GM20431 (cell line): ENCODE measurements around the gene SIAE.

Experiments used
- in situ Hi-C: fragments of 300-500 bp; cut with MseI, MboI; formaldehyde crosslinking; loops from one replicate; pipeline ENCODE4 v1.15.0; 2020; ENCODE audit warnings: low sequenced_read_pairs; ENCODE audit not compliant: unreplicated experiment

Gene SIAE

DNA sequence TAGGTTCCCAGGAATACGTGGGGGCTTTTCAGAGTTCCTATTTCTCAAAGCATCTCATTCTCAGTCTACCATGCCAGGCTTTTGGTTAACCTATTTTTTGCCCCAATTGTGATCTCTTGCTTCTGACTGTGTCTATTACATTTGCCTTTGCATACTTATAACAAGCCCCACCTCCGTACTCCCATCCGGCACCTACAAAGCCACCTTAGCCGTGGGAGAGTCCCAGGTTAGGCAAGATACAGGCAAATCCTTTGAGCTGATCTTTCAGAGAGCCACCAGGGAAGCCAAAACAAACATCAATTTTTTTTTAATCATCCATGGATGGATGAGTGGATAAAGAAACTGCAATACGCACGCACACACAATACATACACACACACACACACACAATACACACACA is 80.9 kb downstream of the SIAE start:
- in situ Hi-C loops, result loop anchor here (25.0 kb wide), 1 partner anchor 505 kb away; no protein-coding TSS in a partner anchor

DNA sequence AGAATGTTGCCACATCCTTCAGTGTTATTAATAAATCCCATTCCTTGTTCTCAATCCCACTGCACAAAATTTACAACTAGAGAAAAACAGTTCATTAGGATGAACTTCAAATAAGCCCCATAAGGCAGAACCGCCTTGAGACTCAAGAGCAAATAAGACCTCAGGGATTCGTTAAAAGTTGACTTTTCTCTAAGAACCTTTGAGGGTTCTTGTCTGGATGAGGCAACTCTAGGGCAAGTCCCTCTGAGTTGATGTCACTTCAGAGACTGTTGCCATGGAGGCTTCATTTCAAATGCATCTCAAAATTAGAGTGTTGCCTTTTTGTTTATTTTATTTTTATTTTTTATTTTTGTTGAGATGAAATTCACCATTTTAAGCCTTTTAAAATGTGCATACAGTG is 82.1 kb downstream of the SIAE start:
- in situ Hi-C loops, result loop anchor here (25.0 kb wide), 1 partner anchor 504 kb away; no protein-coding TSS in a partner anchor

DNA sequence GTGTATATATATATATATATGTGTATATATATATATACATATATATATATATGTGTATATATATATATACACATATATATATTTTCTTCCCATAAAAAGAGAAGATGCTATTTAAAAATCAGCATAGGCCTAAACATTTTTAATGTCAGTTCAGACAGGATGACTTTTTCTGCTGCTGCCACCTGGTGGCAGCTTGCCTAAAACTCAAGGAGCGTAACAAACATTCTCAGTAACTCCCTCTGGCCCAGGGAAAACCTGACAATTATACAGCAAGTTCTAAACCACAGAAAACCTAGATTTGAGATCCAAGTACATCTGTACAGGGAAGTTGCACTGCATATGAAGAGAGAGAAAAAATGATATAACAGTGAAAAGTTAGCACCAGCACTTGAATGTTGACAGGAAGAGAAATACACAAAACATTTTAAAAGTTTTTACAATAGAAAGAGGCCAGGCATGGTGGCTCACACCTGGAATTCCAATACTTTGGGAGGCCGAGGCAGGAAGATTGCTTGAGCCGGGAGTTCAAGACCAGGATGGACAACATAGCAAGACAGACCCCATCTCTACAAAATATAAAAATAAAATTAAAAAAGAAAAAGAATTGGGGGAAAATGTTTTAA is 87.2 kb downstream of the SIAE start:
- in situ Hi-C loops, result loop anchor here (10.0 to 25.0 kb wide), 2 partner anchors 172 to 499 kb away; no protein-coding TSS in a partner anchor

DNA sequence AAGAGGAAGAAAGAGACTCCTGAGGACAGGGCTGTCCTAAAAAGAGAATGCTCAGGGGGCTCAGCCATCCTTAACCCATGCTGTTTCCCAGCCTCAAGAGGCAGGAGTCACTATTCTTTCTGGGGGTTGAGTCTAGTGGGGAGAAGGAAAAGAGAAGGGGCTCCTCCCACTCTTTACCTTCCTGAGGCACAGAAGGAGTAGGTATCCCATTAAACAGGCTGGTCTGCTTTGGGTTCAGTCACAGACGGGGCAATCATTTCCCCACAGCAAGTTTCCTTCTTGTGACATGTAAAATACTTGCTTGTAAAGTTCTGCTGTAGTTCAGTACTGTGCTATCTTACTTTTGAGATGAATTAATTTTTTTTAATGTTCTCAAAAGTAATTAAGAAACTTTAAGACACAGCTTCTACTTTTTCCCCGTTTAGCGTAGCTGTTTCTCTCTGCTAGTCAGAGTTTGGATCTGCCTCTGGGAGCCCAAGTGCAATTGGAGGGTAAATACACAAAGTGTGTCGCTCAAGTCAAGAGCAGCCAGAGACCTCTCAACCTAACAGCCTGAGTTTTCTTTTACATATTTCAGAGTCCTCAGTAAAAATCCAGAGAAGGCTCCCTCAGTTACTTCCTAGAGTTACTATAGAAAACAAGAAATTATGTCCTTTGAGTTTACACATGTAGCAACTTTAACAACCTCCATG is 88.7 kb downstream of the SIAE start:
- in situ Hi-C loops, result loop anchor here (10.0 to 25.0 kb wide), 2 partner anchors 170 to 498 kb away; no protein-coding TSS in a partner anchor

DNA sequence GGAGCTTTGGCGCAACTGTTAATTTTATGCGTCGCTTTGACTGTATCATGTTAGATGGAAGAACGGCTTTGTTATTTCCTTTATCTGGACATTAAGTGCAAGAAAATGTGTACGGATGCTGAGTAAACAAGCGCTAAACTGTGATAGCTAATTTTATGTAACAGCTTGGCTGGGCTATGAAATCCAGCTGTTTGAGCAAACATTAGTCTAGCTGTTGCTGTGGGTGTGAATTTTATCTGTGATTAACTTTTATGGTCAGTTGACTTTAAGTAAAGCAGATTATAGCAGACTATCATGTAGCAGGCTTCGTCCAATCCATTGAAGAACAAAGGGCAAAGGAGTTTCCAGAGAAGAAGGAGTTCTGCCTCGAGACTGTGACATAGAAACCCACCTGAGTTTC is 89.8 kb downstream of the SIAE start:
- in situ Hi-C loops, result loop anchor here (10.0 to 25.0 kb wide), 2 partner anchors 169 to 496 kb away; no protein-coding TSS in a partner anchor
